GOT3 (cell line): ENCODE data around the gene CCDC54.

Experiments used
- DNase-seq: peaks from one replicate; lab custom pipeline; 2025; ENCODE audit warnings: mixed read lengths; lab: John Stamatoyannopoulos, UW

Gene CCDC54

DNA sequence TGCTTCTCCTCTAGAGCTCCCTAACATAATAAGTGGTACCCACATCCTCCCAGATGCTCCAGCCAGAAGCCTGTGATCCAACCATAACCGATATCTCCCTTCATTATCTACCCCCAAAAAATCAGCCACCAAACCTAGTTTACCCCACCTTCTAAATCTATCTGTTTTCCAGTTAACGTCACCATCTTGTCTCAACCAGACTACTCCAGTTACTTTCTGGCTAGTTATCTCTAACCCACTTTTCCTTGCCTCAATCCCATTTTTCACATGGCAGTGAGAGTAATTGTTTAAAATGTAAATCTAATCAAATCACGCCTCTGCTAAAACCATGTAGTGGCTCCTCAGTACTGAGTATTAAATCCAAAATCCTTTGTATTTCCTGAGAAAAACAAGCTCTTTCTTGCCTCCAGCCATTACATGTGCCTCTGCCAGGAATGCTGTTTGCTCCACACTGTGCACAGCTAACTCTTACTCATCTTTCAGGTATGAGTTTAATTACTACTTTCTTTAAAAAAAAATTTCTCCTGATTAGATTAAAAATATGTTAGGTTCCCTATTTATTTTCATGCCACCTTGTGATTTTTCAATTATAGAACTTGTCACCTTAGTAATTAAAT lies 15.4 kb downstream of the CCDC54 start:
- no peak for DNase-seq

- no peak for DNase-seq
These were observed 17.3 kb downstream of the CCDC54 start for GRCh38 chr3:107394502-107394901.

DNA sequence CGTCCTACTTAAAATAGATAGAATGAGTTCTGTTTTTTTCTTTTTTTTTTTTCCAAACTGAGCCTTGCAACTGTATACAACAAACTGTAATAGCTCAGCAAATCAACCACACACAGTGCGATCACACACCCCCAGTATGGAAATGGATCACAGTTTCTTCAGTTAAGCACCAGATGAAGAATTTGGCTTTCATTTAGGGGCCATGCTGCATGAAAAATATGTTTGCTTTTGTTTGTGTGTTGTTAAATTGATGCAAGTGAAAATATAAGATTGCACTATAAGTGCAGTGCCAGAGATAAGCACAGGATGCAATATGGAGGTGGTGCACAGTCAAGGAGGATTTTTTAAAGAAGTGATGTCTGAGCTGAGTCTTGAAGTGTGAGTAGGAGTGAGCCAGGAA lies 17.8 kb downstream of the CCDC54 start:
- no peak for DNase-seq

DNA sequence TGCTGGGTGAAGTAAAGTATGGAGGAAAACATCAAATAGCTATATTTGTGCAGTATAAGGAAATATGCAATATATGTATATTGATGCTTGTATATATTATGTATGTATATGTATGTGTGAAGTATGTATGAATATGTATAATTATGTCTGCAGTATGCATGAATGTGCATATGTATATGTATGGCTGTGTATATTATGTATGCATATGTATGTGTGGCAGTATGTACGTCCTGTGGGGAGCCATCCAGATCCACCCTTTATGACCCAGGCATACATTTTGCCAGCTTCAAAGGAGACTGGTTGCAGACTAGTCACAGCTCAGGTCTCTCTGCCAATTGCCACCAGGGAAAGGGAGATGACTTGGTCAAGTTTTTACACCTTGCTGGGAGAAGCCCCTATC lies 24.1 kb downstream of the CCDC54 start:
- no peak for DNase-seq

DNA sequence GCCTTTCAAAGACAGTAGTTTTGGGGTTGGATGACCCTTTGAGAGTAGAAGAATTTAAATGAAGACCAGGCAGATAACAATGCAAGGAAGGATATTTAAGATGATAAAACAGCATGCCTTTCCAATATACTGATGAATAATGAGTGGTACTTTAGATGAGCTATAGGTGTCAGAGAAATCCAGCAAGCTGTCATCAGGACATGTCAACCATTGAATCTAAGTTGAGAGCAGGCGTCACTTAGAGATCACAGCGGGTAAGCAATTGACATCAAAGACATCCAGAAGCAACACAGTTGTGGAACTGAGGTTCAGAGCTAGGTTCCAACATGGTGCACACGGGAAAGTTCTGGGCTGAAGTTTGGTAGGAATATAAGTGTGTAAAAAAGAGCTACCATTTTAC lies 25.0 kb downstream of the CCDC54 start:
- DNase-seq = no peak

DNA sequence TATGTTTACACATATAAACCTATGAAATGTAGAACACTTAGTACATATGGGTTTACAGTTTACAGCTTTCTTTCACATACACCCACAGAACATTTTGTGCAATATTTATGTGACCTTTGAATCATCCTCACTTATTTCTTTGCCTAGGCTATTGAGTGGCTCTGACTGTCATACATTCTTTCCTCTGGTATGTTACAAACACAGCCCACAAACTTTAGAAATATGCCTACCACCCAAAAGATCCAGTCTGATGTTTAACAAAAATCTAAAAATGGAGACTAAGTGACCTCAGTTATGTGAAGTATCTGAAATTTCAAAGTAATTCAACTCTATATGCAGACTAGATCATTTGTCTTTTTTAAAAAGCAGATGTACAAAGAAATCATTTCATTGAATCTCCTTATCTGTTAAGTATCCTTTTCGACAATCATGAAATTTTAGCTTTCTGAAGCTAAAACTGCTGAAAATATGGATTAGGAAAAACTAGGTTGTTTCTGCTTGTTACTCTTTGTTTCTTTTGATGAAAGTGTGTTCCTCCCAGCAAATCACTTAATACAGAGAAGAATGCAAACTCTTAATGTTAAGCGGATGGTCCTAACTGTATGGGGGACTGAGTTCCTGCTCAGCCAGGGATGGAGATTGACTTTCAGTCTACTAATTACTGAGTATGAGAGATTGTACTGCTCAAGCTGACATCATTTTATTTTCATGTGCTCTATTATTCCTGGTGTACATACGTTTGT lies 27.7 kb downstream of the CCDC54 start:
- no peak for DNase-seq

DNA sequence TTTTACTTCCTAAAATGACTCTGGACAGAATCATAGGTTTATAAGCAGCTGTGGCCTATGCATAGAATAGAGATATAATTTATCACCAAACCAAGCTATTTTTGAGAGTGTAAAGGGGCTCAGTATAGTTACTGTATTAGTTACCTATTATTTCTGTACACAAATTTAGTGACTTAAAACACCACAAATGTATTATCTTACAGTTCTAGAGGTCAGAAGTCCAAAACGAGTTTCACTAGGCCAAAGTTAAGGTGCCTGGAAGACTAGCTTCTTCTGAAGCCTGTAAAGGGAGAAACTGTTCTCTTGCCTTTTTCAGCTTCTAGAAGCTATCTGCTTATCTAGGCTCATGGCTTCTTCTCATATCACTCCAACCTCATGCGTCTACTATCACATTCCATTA lies 30.1 kb downstream of the CCDC54 start:
- DNase-seq = no peak

- no peak for DNase-seq
These were observed 31.3 kb downstream of the CCDC54 start for GRCh38 chr3:107408513-107408912.

- DNase-seq = no peak
These were observed 32.1 kb downstream of the CCDC54 start for GRCh38 chr3:107409365-107409764.

- DNase-seq = no peak
These were observed 33.4 kb downstream of the CCDC54 start for GRCh38 chr3:107410606-107411005.

DNA sequence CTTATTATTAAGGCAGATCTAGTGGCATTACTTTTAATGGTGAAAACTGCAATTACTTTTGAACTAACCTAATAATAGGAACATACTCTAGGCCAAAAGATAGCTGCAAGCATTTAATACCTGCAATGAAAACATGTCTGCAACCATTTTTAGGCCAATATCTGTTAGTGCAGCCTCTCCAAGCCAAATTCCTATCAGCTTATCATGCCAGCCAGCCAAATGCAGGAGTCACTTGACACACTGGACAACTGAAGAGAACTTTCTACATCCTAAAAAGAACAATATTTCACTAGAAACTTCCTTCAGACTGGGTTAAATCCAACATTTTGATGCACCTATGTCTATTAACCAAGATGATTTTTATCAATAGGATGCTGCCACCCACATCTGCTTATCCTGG lies 33.8 kb downstream of the CCDC54 start:
- DNase-seq = no peak

- no peak for DNase-seq
These were observed 34.5 kb downstream of the CCDC54 start for GRCh38 chr3:107411779-107412178.

DNA sequence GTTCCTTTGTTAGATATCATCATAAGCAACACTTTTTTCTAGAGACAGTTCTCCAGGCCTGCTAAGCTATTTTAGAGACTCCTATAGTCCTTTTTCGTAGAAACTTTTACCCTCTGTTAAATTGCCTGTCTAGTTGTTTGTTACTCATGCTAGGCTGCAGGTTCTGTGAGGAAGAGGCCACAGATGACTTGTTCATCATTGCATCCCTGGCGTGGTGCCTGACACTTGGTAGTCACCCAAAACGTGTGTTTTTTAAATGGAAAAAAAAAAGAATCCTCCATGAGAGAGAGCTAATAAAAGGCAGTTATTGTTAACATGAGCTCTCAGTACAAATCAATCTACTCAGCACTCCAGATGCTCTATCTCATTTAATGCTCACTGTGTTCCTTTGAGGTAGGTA lies 35.1 kb downstream of the CCDC54 start:
- DNase-seq = no peak

DNA sequence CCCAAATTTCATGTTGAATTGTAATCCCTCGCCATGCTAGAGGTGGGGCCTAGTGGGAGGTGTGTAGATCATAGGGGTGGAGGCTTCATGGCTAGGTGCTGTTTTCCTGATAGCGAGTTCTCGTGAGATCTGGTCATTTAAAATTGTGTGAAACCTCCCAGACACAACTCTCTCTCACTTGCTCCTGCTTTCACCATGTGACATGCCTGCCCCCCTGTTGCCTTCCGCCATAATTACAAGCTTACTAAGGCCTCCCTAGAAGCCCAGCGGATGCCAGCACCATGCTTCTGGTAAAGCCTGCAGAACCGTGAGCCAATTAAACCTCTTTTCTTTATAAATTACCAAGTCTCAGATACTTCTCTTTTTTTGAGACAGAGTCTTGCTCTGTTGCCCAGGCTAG lies 36.0 kb downstream of the CCDC54 start:
- no peak for DNase-seq

- no peak for DNase-seq
These were observed 37.2 kb downstream of the CCDC54 start for GRCh38 chr3:107414325-107414964.

GRCh38 chr3:107416138-107416537 lies 38.9 kb downstream of the CCDC54 start:
- no peak for DNase-seq

DNA sequence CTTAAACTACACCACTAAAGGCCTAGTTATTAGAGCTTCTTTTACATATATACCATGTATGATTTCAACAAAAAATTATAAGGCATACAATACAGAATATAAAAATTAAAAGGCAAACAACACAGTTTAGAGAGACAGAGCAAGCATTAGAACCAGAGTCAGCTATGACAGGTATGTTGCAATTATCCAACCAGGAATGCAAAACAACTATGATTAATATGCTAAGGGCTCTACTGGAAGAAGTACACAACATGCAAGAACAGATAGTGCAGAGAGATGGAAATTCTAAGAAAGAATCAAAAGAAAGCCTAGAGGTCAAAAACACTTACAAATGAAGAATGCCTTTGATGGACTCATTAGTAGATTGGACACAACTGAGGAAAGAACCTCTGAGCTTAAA lies 39.6 kb downstream of the CCDC54 start:
- no peak for DNase-seq

GRCh38 chr3:107421170-107421792 lies 44.0 kb downstream of the CCDC54 start:
- no peak for DNase-seq

DNA sequence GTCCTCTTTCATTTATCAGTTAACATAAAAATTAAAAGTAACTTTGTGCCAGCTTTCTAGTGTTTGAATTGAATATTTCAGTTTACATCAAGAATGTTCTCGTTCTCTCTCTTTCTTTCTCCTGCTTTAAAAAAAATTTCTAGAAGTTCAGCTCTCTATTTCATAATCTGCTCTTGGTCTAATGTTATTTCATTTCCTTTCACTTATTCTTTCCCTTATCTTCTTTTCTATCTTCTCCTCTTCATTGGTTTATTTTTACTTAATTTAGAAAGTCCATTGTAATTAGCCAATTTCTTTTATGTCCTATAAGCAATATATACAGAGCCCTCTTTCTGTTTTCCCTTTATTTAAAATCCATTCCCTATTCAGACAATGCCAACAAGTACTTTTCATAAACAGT lies 44.6 kb downstream of the CCDC54 start:
- DNase-seq = no peak

- no peak for DNase-seq
These were observed 47.8 kb downstream of the CCDC54 start for GRCh38 chr3:107425033-107425432.

DNA sequence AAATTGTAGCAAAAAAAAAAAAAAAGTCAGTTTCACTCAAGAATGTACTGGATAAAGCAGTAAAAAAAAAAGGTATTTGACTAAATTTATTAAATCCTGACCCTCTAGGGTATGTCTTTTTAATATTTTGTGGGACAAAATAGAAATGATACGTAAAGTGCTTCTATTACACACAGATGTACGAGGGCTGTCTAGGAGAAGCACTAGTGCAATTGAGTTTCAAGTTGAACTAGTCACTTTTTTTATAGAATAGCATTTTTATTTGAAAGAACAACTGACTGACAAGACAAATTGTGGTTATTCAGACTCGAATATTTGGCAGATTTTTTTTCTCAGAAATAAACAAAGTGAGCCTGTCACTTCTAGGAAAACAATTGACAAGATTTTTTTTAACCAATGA lies 49.0 kb downstream of the CCDC54 start:
- DNase-seq = no peak
